HG03354 (cell line): ENCODE data around the gene LZTS2.
"Not testable (repeated sequence)": the region's sequence is repeated elsewhere in the genome, so short reads cannot be mapped to it uniquely, and the experiment has no call there.

Experiments used
- ATAC-seq: cut with Tn5 transposase; IDR thresholded peaks from one replicate; pipeline ENCODE4 v1.9.1; 2021; ENCODE audit warnings: mild to moderate bottlenecking; ENCODE audit not compliant: unreplicated experiment, poor library complexity, severe bottlenecking

LZTS2 gene, protein sequence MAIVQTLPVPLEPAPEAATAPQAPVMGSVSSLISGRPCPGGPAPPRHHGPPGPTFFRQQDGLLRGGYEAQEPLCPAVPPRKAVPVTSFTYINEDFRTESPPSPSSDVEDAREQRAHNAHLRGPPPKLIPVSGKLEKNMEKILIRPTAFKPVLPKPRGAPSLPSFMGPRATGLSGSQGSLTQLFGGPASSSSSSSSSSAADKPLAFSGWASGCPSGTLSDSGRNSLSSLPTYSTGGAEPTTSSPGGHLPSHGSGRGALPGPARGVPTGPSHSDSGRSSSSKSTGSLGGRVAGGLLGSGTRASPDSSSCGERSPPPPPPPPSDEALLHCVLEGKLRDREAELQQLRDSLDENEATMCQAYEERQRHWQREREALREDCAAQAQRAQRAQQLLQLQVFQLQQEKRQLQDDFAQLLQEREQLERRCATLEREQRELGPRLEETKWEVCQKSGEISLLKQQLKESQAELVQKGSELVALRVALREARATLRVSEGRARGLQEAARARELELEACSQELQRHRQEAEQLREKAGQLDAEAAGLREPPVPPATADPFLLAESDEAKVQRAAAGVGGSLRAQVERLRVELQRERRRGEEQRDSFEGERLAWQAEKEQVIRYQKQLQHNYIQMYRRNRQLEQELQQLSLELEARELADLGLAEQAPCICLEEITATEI

DNA sequence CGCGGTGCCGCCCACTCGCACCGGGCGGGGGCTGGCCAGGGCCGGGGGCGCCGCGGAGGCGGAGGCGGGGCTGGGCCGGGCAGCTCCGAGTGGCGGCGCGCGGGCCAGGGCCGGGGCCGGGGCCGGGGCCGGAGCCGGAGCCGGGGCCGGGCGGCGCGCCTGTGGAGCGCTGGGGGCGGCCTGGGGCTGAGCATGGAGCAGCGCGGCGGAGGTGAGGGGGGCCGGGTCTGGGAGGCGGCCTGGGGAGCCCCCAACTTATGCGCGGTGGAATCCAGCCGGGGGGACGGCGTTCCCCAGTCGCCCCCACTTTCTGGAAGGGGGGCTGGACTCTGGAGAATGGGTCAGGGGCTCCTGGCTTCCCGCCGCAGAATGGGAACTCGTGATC lies at the start of gene LZTS2:
Gene LZTS2, plus strand, starts transcription at position 67 of the 385 bp plus-strand sequence. CDS start 2,731 bp downstream, outside the sequence.
- ATAC-seq, result no peak

DNA sequence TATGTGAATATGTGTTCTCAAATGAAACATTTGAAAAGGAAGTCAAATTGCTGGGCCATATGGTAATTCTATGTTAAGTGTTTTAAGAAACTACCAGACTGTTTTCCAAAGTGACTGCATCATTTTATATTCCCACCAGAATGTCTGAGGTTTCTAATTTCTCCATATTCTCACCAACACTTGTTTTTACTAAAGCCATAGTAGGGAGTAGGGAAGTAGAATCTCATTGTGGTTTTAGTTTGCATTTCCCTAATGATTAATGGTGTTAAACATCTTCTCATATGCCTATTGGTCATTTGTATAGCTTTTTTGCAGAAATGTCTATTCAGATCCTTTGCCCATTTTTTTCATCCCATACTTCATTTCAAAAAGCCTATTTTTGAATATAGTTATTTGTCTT lies 39.4 kb upstream of the LZTS2 start:
- no peak for ATAC-seq

DNA sequence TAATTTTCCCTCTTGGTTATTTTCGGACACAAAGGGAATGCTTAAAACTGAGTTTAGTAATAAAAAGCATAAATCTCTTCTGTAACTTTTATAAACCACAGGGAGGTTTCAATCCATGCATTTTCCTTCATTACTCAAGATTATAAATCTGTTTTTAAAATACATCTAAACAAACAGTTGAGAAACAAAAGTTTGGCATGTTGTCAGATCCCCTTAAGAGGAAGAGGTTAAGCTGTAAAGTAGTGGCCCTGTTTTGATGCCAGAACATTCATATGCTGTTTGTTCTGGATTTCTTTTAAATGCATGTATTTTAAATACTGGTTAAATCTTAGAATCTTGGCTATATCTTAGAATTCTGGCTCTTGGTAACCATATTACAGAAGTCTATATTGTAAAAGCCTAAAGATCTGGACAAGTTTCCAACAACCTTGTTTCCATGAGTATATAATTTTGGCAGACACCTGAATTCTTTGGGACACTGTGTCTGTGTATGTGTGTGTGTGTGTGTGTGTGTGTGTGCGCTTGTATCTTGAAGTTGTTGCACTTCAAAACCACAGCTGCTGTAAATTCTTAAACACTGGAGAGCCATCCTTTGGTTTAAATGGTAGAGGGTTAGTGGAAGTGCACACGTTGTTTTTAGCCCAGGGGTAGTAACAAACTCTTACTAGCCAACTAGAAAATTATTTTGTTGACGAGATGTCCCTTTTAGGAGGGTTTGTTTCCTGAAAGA lies 37.1 kb upstream of the LZTS2 start:
- no peak for ATAC-seq

DNA sequence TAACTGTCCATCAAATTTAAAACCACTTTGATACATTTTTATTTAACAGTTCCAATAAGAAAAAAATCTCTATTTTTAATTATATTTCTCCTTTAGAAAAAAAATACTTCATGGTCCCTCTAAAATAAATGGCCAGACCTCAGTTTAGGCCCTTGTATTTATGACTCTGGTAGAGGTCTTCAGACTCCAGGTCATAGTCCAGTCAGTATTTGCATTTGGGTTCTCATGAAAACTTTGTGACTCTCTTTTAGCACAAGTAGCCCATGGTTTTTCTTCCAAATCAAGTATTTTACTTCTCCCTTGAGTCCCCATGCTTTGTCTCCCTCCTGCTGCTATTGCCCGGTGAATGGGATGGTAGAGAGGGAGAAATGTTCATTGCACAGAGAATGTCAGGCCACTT lies 35.8 kb upstream of the LZTS2 start:
- no peak for ATAC-seq

DNA sequence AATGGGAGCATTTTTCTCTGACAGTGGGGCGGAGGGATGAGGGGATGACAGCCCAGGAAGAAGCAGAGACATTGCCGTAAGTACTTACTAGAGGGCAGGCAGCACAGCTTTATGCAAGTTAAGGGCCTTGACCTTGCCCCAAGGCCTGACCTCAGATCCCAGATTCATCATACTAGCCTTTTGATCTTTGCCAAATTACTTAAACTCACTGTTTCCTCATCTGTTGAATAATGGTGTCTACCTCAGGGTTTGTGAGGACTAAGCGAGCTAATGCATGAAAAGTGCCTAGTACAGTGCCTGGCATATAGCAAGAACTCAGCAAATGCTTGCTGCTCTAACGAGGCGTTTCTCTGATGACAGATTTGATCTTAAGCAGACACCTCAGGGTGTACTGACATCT lies 33.8 kb upstream of the LZTS2 start:
- no peak for ATAC-seq

DNA sequence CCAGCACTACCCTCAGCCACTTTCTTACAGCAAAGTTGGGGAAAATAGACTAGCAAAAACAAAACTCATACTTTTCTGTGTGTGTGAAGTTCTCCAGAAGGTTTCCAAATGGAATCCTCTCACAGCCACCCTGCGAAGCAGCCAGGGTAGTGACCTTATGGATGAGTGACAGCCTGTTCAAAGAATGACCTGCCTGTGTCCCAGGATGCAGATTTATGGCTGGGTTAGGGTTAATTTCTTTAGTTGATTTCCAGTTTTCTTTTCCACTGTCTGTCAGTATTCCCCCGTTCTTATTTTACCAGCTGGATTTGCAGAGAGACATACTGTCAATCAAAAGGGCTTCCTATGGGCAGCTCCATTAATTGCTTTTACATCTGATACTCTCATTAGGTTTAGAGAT lies 32.7 kb upstream of the LZTS2 start:
- no peak for ATAC-seq

DNA sequence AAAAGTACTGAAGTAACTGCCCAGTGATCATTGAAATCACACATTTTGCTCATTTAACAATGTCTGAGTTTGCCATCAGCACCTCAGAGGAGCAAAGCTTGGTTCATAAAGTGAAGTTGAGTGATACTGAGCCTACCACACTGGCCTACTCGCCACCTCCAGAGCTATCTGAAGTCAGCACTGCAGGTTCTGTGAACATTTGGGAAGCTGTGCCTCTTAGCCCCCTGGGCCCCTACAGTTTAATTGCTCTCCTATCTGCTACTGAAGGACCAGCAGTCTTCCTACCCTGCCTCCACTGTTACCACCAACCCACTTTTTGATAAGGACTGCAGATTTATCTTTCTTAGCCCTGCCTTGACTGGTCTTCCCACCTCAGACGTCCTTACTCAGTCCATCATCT lies 32.3 kb upstream of the LZTS2 start:
- no peak for ATAC-seq

DNA sequence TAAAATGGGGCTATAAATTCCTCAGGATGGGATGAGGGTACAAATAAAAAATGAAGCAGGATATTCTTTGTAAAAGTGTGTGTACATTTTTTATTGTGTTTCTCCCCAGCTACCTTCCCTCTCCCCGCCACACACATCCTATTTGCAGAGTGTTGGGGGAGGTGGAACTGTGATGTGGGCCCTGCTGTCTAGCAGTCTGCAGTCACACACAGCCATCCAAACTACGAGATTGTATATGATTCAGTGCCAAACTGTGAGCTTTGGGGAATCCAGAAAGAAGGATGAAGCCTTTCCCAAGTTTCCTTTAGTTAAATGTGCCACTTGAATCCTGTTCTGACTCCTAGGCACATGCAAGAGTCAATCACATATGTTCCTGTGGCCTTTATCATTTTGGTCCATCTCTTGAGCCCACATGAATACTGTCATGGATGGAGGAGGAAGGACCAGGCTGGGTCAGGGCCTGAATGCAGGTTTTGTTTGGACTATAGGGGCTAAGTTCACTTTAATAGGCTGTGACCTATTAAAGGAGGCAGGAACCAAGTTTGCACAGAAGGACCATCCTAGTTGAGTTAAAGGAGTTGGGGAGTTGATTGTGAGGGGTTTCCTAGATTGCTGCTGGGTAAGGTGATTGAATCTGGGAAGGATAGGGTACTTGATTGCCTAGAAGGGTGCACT lies 31.4 kb upstream of the LZTS2 start:
- ATAC-seq, result no peak

DNA sequence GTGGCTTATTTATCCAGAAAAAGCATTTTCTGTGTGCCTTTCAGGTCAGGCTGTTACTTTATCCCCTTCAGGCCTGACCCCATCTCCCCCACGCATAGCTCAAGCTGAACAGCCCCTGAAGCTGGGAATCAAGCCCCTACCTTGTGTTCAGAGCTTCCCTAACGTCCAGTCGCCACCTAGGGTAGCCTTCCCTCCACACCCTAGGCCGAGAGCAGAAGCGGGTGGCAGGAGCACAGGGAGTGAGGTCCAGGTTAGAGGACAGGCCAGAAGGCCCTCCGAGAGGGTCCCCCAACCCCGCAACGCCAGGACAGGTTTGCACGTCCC lies 30.8 kb upstream of the LZTS2 start:
- no peak for ATAC-seq

DNA sequence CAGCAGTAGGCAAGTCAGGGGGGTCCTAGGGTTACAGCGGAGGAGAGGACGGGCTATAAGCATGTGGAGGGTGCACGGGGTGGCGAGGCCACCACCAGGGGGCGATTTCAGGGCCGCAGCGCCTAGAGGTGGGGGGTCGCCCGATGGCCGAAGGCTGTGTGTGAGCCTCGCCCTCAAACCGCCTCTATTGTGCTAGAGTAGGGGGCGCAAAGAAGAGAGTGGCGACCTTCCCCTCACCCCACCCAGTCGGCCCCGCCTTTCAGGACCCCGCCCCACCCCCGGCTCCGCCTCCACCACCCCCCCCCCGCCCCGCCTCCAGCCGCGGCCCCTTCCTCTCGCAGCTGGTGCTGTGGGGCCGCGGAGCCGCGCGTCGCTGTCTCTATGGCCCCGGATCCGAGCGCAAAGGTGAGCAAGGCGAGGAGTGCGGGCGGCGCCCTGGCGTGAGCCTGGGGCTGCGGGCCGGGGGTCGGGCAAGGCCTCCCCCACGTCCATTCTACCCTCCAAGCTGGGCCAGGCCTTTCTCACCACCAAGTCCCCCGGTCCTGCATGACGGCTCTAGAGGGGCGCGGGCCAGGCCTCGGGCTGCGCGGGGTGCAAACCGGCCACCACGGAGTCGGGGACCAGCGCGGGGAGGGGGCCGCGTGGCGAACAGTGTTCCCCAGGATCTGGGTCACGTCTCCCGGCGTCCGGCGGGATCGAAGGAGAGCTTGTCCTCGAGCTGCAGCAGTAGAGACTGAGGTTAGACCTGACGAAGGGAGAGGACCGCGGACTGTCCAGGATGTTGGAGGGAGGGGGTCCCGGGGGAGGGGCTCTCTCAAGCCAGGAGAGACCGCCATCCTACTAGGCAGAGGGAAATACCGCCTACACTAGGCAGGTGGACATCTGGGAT lies 30.2 kb upstream of the LZTS2 start, which contains the start of gene SEMA4G:
Gene SEMA4G, plus strand, starts transcription at position 318 of the 889 bp plus-strand sequence. CDS start 3,409 bp downstream, outside the sequence.
- peak; percentile 74 for ATAC-seq

DNA sequence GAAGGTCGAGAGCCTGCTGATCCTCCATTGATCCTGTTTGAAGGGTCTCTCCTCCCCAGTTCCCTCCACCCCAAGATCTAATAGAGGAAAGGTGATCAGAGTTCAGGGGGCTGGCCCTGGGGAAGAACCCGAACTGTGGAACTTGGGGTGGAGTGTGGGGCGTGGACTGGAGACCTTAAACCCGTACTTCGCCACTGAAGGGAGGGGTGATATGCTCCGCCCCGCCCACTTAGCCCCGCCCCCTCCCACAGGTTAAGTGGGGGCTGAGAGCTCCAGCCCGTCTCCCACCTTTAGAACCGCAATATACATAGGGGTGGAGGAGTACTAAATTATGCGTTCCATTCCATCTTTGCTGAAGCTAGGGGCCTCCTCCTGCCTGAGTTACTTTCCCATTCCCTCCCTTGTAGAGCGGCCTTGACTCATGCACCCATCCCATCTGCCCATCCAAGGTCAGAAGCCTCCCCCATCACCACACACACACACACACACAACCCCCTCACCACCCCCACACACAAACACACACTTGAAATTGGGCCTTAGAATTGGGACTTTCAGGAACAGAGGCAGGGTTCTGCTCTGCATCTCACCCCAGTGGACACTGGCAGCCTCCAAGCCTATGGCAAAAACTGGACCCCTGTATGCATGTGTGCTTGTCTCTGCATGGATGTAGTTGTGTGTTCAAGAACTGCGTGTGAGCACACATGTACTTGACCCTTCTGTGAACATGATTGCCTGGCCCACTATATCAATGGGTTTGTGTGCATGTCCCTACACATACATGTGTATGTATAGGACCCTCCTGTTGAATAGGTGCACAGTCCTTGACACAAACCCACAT lies 29.3 kb upstream of the LZTS2 start:
- no peak for ATAC-seq

DNA sequence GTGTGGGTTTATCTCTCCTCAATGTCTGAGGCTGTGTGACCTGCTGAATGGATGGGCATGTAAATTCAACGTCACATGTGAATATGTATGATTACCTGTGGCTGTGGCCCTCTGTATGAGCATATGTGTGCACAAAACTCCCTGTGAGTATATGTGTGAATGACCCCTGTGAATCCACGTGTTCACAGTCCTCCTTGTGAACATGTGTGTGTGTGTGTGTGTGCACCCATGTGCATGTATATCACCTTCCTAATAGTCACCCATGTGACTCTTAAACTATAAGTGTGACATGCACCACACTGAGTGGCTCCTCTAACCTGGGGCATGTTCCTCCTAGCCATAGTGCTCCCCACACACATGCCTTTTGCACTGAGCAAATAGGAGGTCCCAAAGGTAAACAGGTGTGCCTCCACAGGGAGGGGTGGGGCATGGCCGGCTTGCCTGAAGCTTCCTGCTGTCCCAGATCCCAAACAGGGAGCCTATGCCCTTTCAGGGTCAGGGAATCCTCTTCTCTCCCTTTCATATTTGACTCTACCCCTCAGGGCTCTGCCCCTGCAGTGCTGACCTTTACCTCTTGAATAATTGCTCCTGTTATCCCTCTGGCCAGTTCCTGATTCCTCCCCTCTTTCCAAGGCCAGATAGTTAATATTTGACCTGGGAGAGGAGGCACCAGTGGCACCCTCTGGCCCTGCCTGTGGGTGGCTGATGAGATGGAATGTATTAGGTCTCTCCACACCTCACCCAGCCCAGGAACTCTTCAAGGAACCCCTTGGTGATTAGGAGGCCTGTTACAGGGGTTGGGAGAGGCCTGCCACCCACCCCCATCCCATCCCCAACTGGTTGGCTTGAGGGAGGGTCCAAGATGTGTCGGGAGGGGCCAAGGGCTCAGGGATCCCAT lies 28.4 kb upstream of the LZTS2 start:
- no peak for ATAC-seq

DNA sequence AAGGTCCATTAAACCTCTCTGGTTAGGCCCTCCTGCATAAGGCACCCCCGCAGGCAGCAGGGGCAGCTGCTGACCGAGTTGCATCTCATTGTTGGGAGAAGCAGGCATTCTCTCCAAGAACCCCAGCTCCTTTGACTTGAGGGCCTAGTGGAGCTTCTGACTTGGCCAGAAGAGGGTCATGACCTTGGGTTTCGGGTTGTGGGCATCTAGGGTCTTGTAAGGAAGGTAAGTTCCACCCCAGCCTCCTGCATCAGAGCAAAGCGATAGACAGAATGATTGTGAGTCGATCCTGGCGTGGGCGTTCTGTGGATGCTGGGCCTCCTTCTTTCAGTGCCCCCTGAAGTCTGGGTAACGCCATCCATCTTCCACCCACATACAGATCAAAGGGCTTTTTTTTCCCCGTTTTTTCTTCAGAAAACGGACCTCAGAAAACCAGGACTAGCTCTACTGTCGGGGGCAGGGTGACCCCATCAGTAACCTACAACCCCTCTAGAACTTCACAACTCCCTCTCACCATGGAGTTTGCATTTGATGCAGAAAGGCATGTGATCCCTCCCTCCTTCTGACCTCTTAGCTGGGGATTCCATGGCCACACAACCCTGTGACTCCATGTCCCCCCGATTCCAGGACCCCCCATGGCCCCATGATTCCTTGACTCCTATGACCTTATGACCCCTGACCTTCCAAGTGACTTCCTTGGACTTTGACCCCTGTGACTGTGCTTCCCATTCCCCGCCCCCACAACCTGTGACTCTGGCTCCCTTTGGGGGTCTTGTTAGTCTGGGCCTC lies 27.3 kb upstream of the LZTS2 start:
- no peak for ATAC-seq

DNA sequence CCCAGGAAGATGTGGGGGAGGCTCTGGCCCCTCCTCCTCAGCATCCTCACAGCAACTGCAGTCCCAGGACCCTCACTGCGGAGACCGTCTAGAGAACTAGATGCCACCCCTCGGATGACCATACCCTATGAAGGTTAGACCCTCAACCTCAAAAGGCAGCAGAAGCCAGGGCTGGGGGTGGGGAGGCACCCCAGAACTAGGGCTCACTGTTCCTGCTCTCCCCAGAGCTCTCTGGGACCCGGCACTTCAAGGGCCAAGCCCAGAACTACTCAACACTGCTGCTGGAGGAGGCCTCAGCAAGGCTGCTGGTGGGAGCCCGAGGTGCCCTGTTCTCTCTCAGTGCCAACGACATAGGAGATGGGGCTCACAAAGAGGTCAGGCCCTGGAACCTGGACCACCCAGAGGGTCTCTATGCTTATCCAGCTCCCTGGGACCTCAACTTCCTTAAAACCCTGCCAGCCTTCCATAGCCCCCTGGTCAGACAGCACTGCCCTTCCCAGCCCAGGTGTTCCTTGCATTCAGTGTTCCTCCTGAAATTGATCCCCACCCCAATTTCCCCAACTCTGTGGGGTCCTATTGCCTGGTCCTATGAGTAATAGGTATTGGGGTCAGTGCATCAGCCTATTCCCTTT lies 26.6 kb upstream of the LZTS2 start:
- ATAC-seq, result no peak

DNA sequence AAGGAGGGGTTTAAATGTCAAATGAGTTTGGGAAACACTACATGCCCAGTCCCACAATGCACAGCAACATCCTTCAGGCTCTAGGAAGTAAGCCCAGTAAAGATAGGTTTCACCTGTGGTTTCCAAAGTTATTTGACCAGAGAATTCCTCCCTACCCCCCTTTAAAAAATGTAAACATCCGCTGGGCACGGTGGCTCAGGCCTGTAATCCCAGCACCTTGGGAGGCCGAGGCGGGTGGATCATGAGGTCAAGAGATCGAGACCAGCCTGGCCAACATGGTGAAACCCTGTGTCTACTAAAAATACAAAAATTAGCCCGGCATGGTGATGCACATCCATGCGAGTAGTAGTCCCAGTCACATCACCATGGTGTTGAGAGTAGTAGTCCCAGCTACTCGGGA lies 24.2 kb upstream of the LZTS2 start:
- ATAC-seq, result not testable (repeated sequence)

DNA sequence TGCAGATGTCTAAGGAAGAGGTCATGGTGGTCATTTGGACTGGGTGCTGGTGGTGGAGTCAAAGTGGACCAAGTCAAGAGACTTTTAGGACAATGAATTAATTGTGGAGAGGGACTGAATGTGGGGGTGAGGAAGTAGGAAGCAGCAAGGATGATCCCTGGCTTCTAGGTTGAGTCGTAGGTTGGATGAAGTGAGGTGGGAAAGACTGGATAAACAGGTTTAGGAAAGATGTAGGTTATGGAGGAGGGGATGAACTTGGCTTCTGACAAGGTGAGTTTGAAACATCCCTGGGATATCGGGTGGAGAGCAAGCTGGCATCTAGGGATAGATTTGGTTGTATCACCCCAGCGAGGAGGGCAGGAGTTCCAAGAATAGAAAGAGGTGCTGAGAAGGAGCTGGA lies 22.7 kb upstream of the LZTS2 start:
- ATAC-seq, result no peak
